ENCODE results near the gene LCN15. TPM values are rescaled to one million over a fixed set of nuclear protein-coding genes. Genes with fewer than 3 reads are reported as not detected.
"Not testable (repeated sequence)": the region's sequence is repeated elsewhere in the genome, so short reads cannot be mapped to it uniquely, and the experiment has no call there.

The LCN15 gene
- total RNA-seq, 1 donor from 2014 or later, result not detected

DNA sequence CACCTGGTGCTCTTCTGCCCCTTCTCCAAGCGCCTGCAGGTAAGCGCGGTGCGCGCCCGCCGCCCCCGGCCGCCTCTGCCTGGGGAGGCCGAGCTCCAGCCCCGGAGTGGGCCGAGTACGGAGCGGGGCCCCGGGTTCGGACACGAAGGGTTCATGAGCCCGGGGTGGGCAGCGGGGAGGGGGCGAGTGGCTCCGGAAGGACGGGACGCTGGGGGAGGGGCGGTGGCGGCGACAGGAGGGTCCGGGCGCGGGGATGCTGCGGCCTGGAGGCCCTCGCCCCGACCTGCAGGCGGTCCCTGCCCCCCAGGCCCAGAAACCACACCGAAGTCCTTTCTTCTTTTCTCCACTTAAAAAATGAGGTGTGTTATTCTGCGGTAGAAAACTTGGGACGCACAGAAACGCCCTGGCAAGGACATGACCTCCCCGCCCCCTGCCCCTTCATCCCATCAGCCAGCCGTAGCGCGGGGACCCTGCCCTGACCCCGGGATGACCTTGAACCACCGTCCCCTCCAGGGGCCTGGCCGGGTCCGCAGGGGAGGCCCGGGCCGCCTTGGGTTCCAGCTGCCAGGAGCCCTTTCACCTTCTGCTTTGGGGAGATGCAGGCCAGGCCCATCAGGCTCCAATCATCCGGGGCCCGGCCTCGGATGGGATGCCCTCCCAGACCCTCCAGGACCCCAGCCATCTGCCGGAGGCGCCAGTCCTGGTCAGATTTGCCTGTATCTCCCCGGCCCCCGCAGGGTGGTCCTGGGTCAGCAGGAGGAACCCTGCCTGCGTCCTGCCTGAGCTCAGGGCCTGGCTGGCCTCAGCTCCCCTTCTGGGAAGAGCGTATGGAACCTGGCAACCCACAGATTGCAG lies 51.4 kb downstream of the LCN15 start:
- H3K27ac Mint-ChIP-seq (ENCODE audit: unreplicated experiment), result no peak overlapping the region
- H3K9me3 Mint-ChIP-seq (ENCODE audit: unreplicated experiment), result peaks cover 2% of the 10 kb centered on the region
- DNase-seq (ENCODE audit: low read depth), result no peak
- H3K4me2 ChIP-seq (ENCODE audit: low read length), result peak overlapping the region; percentile 75
- no peaks in the 10 kb centered on the region for H4K20me1 ChIP-seq (ENCODE audit: insufficient read depth, low read length)
- no peaks in the 10 kb centered on the region for H3K4me1 Mint-ChIP-seq (ENCODE audit: low read depth, unreplicated experiment)
- no peak overlapping the region for H3K27ac ChIP-seq (ENCODE audit: low read depth, low read length)
- TF ChIP-seq EZH2 (IDR thresholded peaks at IDR 0.05; ENCODE audit: insufficient read depth, low read length) (peak; percentile 40), CTCF (IDR thresholded peaks at IDR 0.05; ENCODE audit: insufficient read depth, low read depth, low read length) (no peak)
- peak overlapping the region; percentile 75 for H3K4me3 Mint-ChIP-seq (ENCODE audit: unreplicated experiment)
- no peaks in the 10 kb centered on the region for H3K36me3 ChIP-seq (ENCODE audit: insufficient read depth, low read length)
- H3K27me3 Mint-ChIP-seq (ENCODE audit: low read depth, unreplicated experiment), result no peaks in the 10 kb centered on the region
- H3K27me3 ChIP-seq (ENCODE audit: insufficient read depth, low read length), result no peaks in the 10 kb centered on the region
- no peak overlapping the region for H2AFZ ChIP-seq (ENCODE audit: low read depth, low read length)
- H3K79me2 ChIP-seq (ENCODE audit: insufficient read depth, low read length), result no peaks in the 10 kb centered on the region
- H3K9ac ChIP-seq (ENCODE audit: low read length), result no peak overlapping the region
- peaks cover 3% of the 10 kb centered on the region for H3K4me1 ChIP-seq (ENCODE audit: insufficient read depth, low read length)
- H3K4me3 ChIP-seq (ENCODE audit: insufficient read depth, low read depth, low read length), result peak overlapping the region; percentile 37
- no peaks in the 10 kb centered on the region for H3K36me3 Mint-ChIP-seq (ENCODE audit: low read depth, unreplicated experiment)
- FAIRE-seq, result no peak
- H3K9me3 ChIP-seq (ENCODE audit: insufficient read depth, low read depth, low read length), result no peaks in the 10 kb centered on the region

DNA sequence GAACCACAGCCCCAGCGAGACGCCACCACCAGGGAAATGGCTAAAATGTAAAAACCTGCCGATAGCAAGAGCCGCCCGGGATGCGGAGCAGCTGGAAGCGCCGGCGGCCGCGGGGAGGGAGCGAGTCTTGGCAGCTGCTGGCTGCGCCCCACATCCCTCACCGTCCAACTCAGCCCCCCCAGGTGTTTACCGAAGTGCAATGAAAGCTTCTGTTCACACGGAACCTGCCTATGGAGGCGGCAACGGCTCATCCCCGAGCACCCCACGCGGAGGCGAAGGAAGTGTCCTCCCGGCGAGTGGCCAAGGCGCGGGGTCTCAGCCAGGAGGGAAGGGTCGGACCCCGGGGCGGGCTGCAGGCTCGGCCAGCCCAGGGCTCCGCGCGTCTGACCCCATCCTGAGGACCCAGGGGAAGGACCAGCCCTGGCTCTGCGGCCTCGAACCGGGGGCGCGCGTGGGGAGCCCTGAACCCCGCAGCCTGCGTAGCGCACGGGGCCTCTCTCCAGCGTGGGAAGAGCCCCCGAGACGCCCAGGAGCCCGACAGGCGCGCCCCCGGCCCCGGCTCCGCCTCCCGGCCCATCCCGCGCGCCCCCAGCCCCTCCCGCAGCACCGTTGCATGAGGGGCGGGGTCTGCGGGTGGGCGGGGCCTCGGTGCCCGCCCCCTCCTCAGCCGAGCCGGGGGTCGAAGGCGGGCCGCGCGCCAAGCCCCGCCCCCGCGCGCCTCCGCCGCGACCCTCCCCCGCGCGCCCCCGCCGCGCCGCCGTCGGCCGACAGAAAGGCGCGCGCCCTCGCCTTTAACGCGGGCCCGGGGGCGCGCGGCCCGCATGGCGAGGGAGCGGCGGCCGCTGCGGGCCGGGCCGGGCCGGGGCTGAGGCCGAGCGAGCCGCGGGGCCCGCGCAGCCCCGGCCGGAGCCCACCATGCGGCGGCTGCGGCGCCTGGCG lies 52.3 kb downstream of the LCN15 start, which contains the start of gene DIPK1B:
DIPK1B (plus strand) TSS at position 822 of the 939 bp plus-strand sequence; CDS start at position 916, 94 bp downstream.
- FAIRE-seq (no peak), DNase-seq (ENCODE audit: low read depth) (no peak)
- Histone ChIP-seq H2AFZ (ENCODE audit: low read depth, low read length) (peak within 1 kb of the TSS; percentile 47), H3K79me2 (ENCODE audit: insufficient read depth, low read length) (no peaks in the 10 kb centered on the region), H4K20me1 (ENCODE audit: insufficient read depth, low read length) (no peaks in the 10 kb centered on the region), H3K9ac (ENCODE audit: low read length) (no peak within 1 kb of the TSS), H3K4me2 (ENCODE audit: low read length) (peak within 1 kb of the TSS; percentile 75), H3K36me3 (ENCODE audit: insufficient read depth, low read length) (no peaks in the 10 kb centered on the region), H3K9me3 (ENCODE audit: insufficient read depth, low read depth, low read length) (no peaks in the 10 kb centered on the region), H3K27ac (ENCODE audit: low read depth, low read length) (no peak within 1 kb of the TSS), H3K4me3 (ENCODE audit: insufficient read depth, low read depth, low read length) (peak within 1 kb of the TSS; percentile 37), H3K4me1 (ENCODE audit: insufficient read depth, low read length) (peaks cover 3% of the 10 kb centered on the region), H3K27me3 (ENCODE audit: insufficient read depth, low read length) (no peaks in the 10 kb centered on the region)
- peaks cover 3% of the 10 kb centered on the region for H3K9me3 Mint-ChIP-seq (ENCODE audit: unreplicated experiment)
- peak within 1 kb of the TSS; percentile 62 for H3K27ac Mint-ChIP-seq (ENCODE audit: unreplicated experiment)
- H3K27me3 Mint-ChIP-seq (ENCODE audit: low read depth, unreplicated experiment), result peaks cover 2% of the 10 kb centered on the region
- no peaks in the 10 kb centered on the region for H3K4me1 Mint-ChIP-seq (ENCODE audit: low read depth, unreplicated experiment)
- peak within 1 kb of the TSS; percentile 82 for H3K4me3 Mint-ChIP-seq (ENCODE audit: unreplicated experiment)
- TF ChIP-seq CTCF (IDR thresholded peaks at IDR 0.05; ENCODE audit: insufficient read depth, low read depth, low read length) (no peak), EZH2 (IDR thresholded peaks at IDR 0.05; ENCODE audit: insufficient read depth, low read length) (peak; percentile 73)
- H3K36me3 Mint-ChIP-seq (ENCODE audit: low read depth, unreplicated experiment), result no peaks in the 10 kb centered on the region

DNA sequence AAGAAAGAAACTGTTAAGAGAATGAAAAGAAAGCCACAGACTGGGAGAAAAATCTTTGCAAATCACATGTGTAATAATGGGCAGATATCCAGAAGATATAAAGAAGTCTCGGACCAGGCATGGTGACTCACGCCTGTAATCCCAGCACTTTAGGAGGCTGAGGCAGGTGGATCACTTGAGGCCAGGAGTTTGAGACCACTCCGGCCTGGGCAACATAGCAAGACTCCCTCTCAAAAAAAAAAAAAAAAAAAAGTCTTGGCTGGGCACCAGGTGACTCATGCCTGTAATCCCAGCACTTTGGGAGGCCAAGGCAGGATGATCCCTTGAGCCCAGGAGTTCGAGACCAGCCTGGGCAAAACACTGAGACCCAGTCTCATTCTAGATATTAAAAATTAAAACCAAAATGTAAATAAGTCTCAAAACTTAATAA lies 53.1 kb downstream of the LCN15 start:
- not testable (repeated sequence) for H3K4me3 ChIP-seq (ENCODE audit: insufficient read depth, low read depth, low read length)

More for the DNA sequence above, 53.1 kb downstream of the LCN15 start:
- H3K36me3 Mint-ChIP-seq (ENCODE audit: low read depth, unreplicated experiment); H3K4me1 Mint-ChIP-seq (ENCODE audit: low read depth, unreplicated experiment); H3K27me3 Mint-ChIP-seq (ENCODE audit: low read depth, unreplicated experiment); FAIRE-seq; H3K27me3 ChIP-seq (ENCODE audit: insufficient read depth, low read length); H3K27ac ChIP-seq (ENCODE audit: low read depth, low read length); H3K36me3 ChIP-seq (ENCODE audit: insufficient read depth, low read length); H2AFZ ChIP-seq (ENCODE audit: low read depth, low read length); H3K4me2 ChIP-seq (ENCODE audit: low read length); H3K9me3 Mint-ChIP-seq (ENCODE audit: unreplicated experiment); H4K20me1 ChIP-seq (ENCODE audit: insufficient read depth, low read length); H3K9me3 ChIP-seq (ENCODE audit: insufficient read depth, low read depth, low read length); H3K4me1 ChIP-seq (ENCODE audit: insufficient read depth, low read length); H3K79me2 ChIP-seq (ENCODE audit: insufficient read depth, low read length); H3K9ac ChIP-seq (ENCODE audit: low read length): not testable (repeated sequence)
- Mint-ChIP-seq H3K27ac (ENCODE audit: unreplicated experiment) (peak overlapping the region; percentile 62), H3K4me3 (ENCODE audit: unreplicated experiment) (peak overlapping the region; percentile 82)
- DNase-seq (ENCODE audit: low read depth), result peak; percentile 47

All from astrocyte (in vitro differentiated cells and primary cell).